ENCODE results near the gene UBL7.

The UBL7 gene

DNA sequence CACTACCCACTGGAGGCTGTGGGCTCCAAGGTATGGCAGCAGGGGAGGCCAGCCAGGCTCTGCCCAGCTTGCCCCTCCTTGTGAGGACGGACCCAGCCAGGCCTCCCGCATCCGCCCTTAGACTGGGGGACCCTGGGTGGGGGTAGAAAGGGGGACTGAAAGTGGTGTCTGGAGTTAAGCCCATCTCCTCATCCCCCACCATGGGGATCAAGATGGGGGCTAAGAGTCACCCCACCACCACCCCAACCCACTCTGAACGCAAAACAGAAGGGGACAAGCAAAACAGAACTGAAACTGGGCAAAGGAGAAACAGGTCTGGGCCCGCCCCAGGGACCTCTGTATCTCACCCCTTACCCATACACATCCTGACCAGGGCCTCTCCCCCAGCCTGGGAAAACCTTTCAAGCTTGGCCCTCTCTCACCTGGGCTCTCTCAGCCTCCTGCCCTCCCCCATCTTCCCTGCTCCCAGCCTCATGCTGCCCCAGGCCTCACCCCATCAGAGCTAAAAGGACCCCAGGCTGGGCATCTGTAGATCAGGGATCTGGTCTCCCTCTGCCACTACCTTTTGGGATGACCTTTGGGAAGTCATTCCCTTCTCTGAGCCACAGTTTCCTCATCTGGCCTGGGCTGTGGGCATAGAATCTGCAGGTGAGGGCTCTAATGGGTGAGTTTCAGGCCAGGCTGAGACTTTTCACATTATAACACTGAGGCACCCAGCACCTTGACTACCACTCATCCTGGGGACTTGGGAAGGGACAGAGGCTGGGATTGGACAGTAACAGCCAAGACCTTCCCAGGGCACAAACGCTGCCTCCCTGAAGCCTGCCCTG lies 63.5 kb downstream of the UBL7 start:
- peak overlapping the region; percentile 64 to 78 for H3K4me3 Mint-ChIP-seq
- H3K36me3 Mint-ChIP-seq = peaks cover 3 to 37% of the 10 kb centered on the region in 2 donors
- H3K27me3 Mint-ChIP-seq = no peaks in the 10 kb centered on the region
- peaks cover 0 to 1% of the 10 kb centered on the region in 2 donors for H3K9me3 Mint-ChIP-seq
- peak; percentile 36 to 42 for ATAC-seq (replicated peaks)
- DNase-seq = peak; percentile 77
- peak overlapping the region; percentile 98 for H3K27ac Mint-ChIP-seq
- peaks cover 86 to 99% of the 10 kb centered on the region in 2 donors for H3K4me1 Mint-ChIP-seq

DNA sequence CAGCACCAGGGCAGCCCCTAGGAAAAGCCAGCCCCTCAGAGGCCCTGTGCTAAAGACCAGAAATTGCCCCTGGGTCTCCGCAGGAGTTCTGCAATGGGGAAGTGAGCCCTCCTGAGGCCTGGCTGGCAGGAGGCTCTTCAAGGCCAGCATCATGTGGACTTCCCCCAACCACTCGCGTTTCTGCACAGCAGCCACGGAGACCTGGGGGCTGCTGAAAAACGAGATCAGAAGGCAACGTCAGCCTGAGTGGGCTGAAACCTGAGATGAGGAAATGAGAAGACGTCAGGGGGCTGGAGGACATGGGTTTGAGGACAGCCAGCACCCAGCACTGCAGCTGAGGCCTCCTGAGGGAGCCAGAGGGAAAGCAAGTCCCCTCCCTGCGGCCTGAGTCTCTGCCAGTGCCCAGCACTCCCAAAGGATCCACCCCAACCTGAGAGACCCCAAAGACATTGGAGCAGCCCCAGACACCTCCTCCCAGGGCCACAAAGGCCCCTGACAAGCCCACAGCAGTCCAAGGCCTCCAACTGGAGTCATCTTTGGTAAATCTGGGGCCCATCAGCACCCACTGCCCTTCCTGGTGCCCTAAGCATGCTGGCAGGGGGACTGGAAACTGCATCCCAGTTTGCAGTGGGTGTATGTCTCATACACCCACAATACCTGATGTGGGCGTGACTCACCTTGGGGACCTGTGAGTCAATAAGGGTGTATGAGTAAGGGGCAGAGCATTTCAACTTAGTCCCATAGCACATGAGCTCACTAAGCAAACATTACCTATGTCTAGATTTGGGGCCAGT lies 64.3 kb downstream of the UBL7 start:
- Mint-ChIP-seq H3K36me3 (peaks cover 3 to 42% of the 10 kb centered on the region in 2 donors), H3K4me3 (peak overlapping the region; percentile 64 to 78), H3K27me3 (no peaks in the 10 kb centered on the region), H3K27ac (peak overlapping the region; percentile 98), H3K4me1 (peaks cover 87 to 99% of the 10 kb centered on the region in 2 donors), H3K9me3 (peaks cover 0 to 1% of the 10 kb centered on the region in 2 donors)
- peak; percentile 60 to 67 for ATAC-seq (replicated peaks)
- peak; percentile 97 for DNase-seq

DNA sequence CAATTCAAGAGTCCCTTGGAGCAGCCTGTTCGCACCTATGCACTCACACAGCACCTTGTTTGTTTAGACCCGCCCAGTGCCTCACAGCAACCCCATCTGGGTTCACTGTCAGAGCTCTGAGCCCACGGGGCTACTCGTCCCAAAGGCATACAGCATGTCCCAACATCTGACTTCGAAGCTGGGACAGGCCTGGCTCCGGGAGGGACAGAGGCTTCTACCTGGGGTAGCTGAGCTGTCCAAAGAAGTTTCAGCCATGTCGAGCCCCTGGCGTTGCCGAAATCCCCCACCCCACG lies 64.9 kb downstream of the UBL7 start:
- H3K4me3 Mint-ChIP-seq = peak overlapping the region; percentile 64 to 78
- no peaks in the 10 kb centered on the region for H3K27me3 Mint-ChIP-seq
- DNase-seq (no peak), ATAC-seq (replicated peaks) (peak; percentile 14 to 22)
- peak overlapping the region; percentile 98 for H3K27ac Mint-ChIP-seq
- peaks cover 87 to 99% of the 10 kb centered on the region in 2 donors for H3K4me1 Mint-ChIP-seq
- peaks cover 3 to 45% of the 10 kb centered on the region in 2 donors for H3K36me3 Mint-ChIP-seq
- H3K9me3 Mint-ChIP-seq = peaks cover 0 to 1% of the 10 kb centered on the region in 2 donors
